H1 (cell line): ENCODE measurements around the gene DPM2. TPM values are rescaled to one million over a fixed set of nuclear protein-coding genes. Genes with fewer than 3 reads are reported as not detected.

Source experiments
- CTCF ChIA-PET: fragments of 300-600 bp; sonication (Branson Sonifier 250); formaldehyde crosslinking; loops from one replicate; lab custom pipeline; 2021; ENCODE audit not compliant: partially characterized antibody; lab: Charles Lee
- POLR2A ChIA-PET: fragments of 300-600 bp; sonication (Branson Sonifier 250); formaldehyde crosslinking; loops from one replicate; lab custom pipeline; 2021; ENCODE audit warnings: inconsistent platforms; ENCODE audit not compliant: partially characterized antibody; lab: Charles Lee
- DNase-seq, 2 experiments: peaks; one replicate each; pipeline versions ENCODE4 v3.0.0 to v3.0.0-alpha.2; 2010 to 2022; ENCODE audit warnings: low spot score in 2 of 2, low read depth in 1 of 2, mixed read lengths in 1 of 2
- FAIRE-seq: peaks from 2 replicates; lab custom pipeline; 2011; peaks lifted over from hg19 to GRCh38; lab: Jason Lieb, UNC
- H2AFZ ChIP-seq: 2 replicates; pipeline ENCODE4 v1.8.1; 2012; ENCODE audit warnings: low read length, inconsistent platforms
- H2AK5ac ChIP-seq: 2 replicates; pipeline ENCODE4 v1.6.1; 2013; ENCODE audit warnings: low read depth, low read length
- H2BK120ac ChIP-seq: replicated peaks from 2 replicates; pipeline ENCODE3; 2013; ENCODE audit warnings: low read depth, low read length, inconsistent platforms
- H2BK12ac ChIP-seq: 2 replicates; pipeline ENCODE4 v1.6.1; 2013; ENCODE audit warnings: low read depth, low read length
- H2BK15ac ChIP-seq: 2 replicates; pipeline ENCODE4 v1.6.1; 2013; ENCODE audit warnings: low read length
- H2BK20ac ChIP-seq: 2 replicates; pipeline ENCODE4 v1.6.1; 2013; ENCODE audit warnings: low read length
- H2BK5ac ChIP-seq: 2 replicates; pipeline ENCODE4 v1.6.1; 2013; ENCODE audit warnings: low read depth, low read length
- H3K14ac ChIP-seq: 2 replicates; pipeline ENCODE4 v1.6.1; 2013; ENCODE audit warnings: inconsistent platforms; ENCODE audit not compliant: insufficient read length
- H3K18ac ChIP-seq: 2 replicates; pipeline ENCODE4 v1.6.1; 2013; ENCODE audit warnings: low read length; ENCODE audit errors: extremely low read depth
- H3K23ac ChIP-seq: 2 replicates; pipeline ENCODE4 v1.6.1; 2013; ENCODE audit warnings: inconsistent platforms; ENCODE audit not compliant: insufficient read length
- H3K23me2 ChIP-seq: 2 replicates; pipeline ENCODE4 v1.6.1; 2013; ENCODE audit warnings: low read depth, low read length
- H3K27ac ChIP-seq: 2 replicates; pipeline ENCODE4 v1.6.1; 2011; ENCODE audit warnings: low read depth, low read length, inconsistent platforms
- H3K27me3 ChIP-seq, 4 experiments: replicated peaks in 1 of 4; 1 replicate in 1 of 4; 2 replicates in 3 of 4; pipeline versions ENCODE4 v1.6.1 to v1.8.1; 2011 to 2013; ENCODE audit warnings: low read length in 3 of 4, mild to moderate bottlenecking in 3 of 4, inconsistent platforms in 2 of 4, mixed read lengths in 2 of 4, moderate library complexity in 1 of 4; ENCODE audit not compliant: control insufficient read depth in 3 of 4, insufficient read depth in 3 of 4; ENCODE audit errors: extremely low read depth in 1 of 4
- H3K36me3 ChIP-seq, 4 experiments: 2 replicates each; pipeline versions ENCODE4 v1.6.1 to v1.8.1; 2011 to 2013; ENCODE audit warnings: mild to moderate bottlenecking in 4 of 4, low read length in 3 of 4, moderate library complexity in 2 of 4, control low read depth in 1 of 4, inconsistent platforms in 1 of 4; ENCODE audit not compliant: insufficient read depth in 4 of 4, control insufficient read depth in 2 of 4
- H3K4ac ChIP-seq: replicated peaks from 2 replicates; pipeline ENCODE3; 2013; ENCODE audit warnings: low read length, low read depth, mixed read lengths, inconsistent platforms; ENCODE audit not compliant: insufficient read length
- H3K4me1 ChIP-seq, 4 experiments: replicated peaks in 1 of 4; 1 replicate in 1 of 4; 2 replicates in 3 of 4; pipeline versions ENCODE4 v1.6.1 to v1.8.1; 2011 to 2013; ENCODE audit warnings: low read length in 3 of 4, inconsistent platforms in 2 of 4, mixed read lengths in 1 of 4; ENCODE audit not compliant: insufficient read depth in 4 of 4, control insufficient read depth in 3 of 4
- H3K4me2 ChIP-seq, 2 experiments: 2 replicates each; pipeline versions ENCODE4 v1.6.1 to v1.8.1; 2011 to 2013; ENCODE audit warnings: low read depth in 2 of 2, low read length in 2 of 2, control low read depth in 1 of 2, inconsistent platforms in 1 of 2, mild to moderate bottlenecking in 1 of 2; ENCODE audit not compliant: insufficient read depth in 1 of 2
- H3K4me3 ChIP-seq, 4 experiments: fragments of 200-600, 300-600 bp in 1 of 4; sonication (generic), shearing (Covaris generic), sonication (Bioruptor Twin) in 1 of 4; 2 replicates each; pipeline versions ENCODE4 v1.5.1 to v1.8.1; 2011 to 2016; ENCODE audit warnings: low read length in 4 of 4, low read depth in 3 of 4, control low read depth in 2 of 4, inconsistent platforms in 2 of 4, mild to moderate bottlenecking in 2 of 4, mixed read lengths in 1 of 4, moderate library complexity in 1 of 4; ENCODE audit not compliant: insufficient read depth in 2 of 4; ENCODE audit errors: extremely low read depth in 1 of 4
- H3K56ac ChIP-seq: replicated peaks from 2 replicates; pipeline ENCODE3; 2013; ENCODE audit warnings: low read depth, mild to moderate bottlenecking, mixed read lengths, low read length, inconsistent platforms; ENCODE audit not compliant: insufficient read length
- H3K79me1 ChIP-seq: 2 replicates; pipeline ENCODE4 v1.6.1; 2013; ENCODE audit warnings: low read depth, low read length, control low read depth
- H3K79me2 ChIP-seq, 2 experiments: 2 replicates each; pipeline versions ENCODE4 v1.6.1 to v1.8.1; 2012 to 2013; ENCODE audit warnings: low read length in 2 of 2, mild to moderate bottlenecking in 2 of 2, inconsistent platforms in 1 of 2; ENCODE audit not compliant: insufficient read depth in 2 of 2, control insufficient read depth in 1 of 2
- H3K9ac ChIP-seq, 4 experiments: replicated peaks in 1 of 4; 1 replicate in 1 of 4; 2 replicates in 3 of 4; pipeline versions ENCODE4 v1.6.1 to v1.8.1; 2011 to 2013; ENCODE audit warnings: low read depth in 3 of 4, low read length in 3 of 4, control low read depth in 2 of 4, mild to moderate bottlenecking in 2 of 4, moderate library complexity in 2 of 4, inconsistent platforms in 1 of 4; ENCODE audit errors: extremely low read depth in 1 of 4
- H3K9me3 ChIP-seq, 2 experiments: 2 replicates each; pipeline versions ENCODE4 v1.6.1 to v1.8.1; 2012 to 2013; ENCODE audit warnings: mild to moderate bottlenecking in 2 of 2, moderate library complexity in 2 of 2, control low read depth in 1 of 2, inconsistent platforms in 1 of 2, low read depth in 1 of 2, low read length in 1 of 2, mixed read lengths in 1 of 2; ENCODE audit not compliant: insufficient read depth in 2 of 2
- H4K20me1 ChIP-seq, 2 experiments: replicated peaks in 1 of 2; 2 replicates each; pipeline versions ENCODE3 to v1.8.1; 2011 to 2013; ENCODE audit warnings: inconsistent platforms in 2 of 2, low read length in 2 of 2, mild to moderate bottlenecking in 1 of 2; ENCODE audit not compliant: insufficient read depth in 2 of 2, control insufficient read depth in 1 of 2
- H4K5ac ChIP-seq: 2 replicates; pipeline ENCODE4 v1.6.1; 2013; ENCODE audit warnings: low read length, low read depth, mixed read lengths, inconsistent platforms; ENCODE audit not compliant: insufficient read length
- H4K8ac ChIP-seq: 2 replicates; pipeline ENCODE4 v1.8.0; 2013; ENCODE audit warnings: mild to moderate bottlenecking, moderate library complexity, low read length, inconsistent platforms; ENCODE audit not compliant: insufficient read depth; ENCODE audit errors: extremely low read depth
- H4K91ac ChIP-seq: replicated peaks from 2 replicates; pipeline ENCODE3; 2013; ENCODE audit warnings: low read length, mixed read lengths, inconsistent platforms; ENCODE audit not compliant: insufficient read length
- KDM1A ChIP-seq: fragments of 200-600, 300-600 bp; sonication (generic); IDR thresholded peaks from 2 replicates; pipeline ENCODE4 v1.7.1; 2016; ENCODE audit warnings: mild to moderate bottlenecking, low read length, borderline replicate concordance
- POLR2AphosphoS5 ChIP-seq: IDR thresholded peaks from 2 replicates; pipeline ENCODE4 v1.6.1; 2011; ENCODE audit warnings: low read depth, low read length
- WGBS, 2 experiments: shearing (Covaris generic) in 1 of 2; methylation state at CpG; one replicate each; pipeline versions ENCODE4 v1.1.6 to v1.1.7; 2013 to 2015; ENCODE audit warnings: low lambda C conversion rate in 2 of 2, mixed read lengths in 2 of 2, inconsistent platforms in 1 of 2, low coverage in 1 of 2, missing lambda C conversion rate in 1 of 2; ENCODE audit not compliant: insufficient replicate concordance in 2 of 2, insufficient coverage in 1 of 2, insufficient read length in 1 of 2; ENCODE audit errors: extremely low coverage in 1 of 2, missing lambda C conversion rate in 1 of 2; 5-methylcytosine and 5-hydroxymethylcytosine counted together
- polyA plus RNA-seq, 7 experiments: library from polyadenylated mRNA; depleted of rRNA in 3 of 7; stranded (reverse) in 5 of 7; unstranded in 2 of 7; fragments of >200 nt in 5 of 7; fragments of 200-250 nt in 2 of 7; gene quantifications; 1 replicate in 5 of 7; 2 replicates in 1 of 7; 4 replicates in 1 of 7; pipeline versions ENCODE4 v1.2.1 to v1.2.3, GENCODE V29; 2011 to 2013; ENCODE audit warnings: missing spikeins in 2 of 7, mixed read lengths in 2 of 7
- total RNA-seq: library from RNA; stranded (reverse); fragmentation: NEBNext Ultra II Directional; extraction: Animal tissue kit (Norgen Biotek cat#: 25700); gene quantifications from 2 replicates; pipeline ENCODE4 v1.2.1, GENCODE V29; 2021

DPM2 gene
- total and polyA plus RNA-seq, 2 of the 8 experiments (the other 6 are each of a cell fraction or from before 2014, with no cell fraction given): 45.4 to 95.4 TPM

- H3K4me3 ChIP-seq: no peak overlapping the region
- H2BK15ac ChIP-seq: peak overlapping the region; percentile 92; the same call in 1 of the 2 replicates
- ChIA-PET POLR2A (interaction anchor here (0.9 to 1.3 kb wide), 3 partner anchors 12 to 31 kb away, joined by 3 to 4 read pairs (median 3); no protein-coding TSS in a partner anchor), CTCF (interaction anchor here (0.7 to 7.6 kb wide), 12 partner anchors 9 to 150 kb away, joined by 3 to 55 read pairs (median 4); no protein-coding TSS in a partner anchor)
- DNase-seq (no peak), FAIRE-seq (no peak)
- no peaks in the 10 kb centered on the region for H3K27me3 ChIP-seq
- H3K36me3 ChIP-seq: no peaks in the 10 kb centered on the region
- 0 out of 2 replicates have a peak overlapping the region, but pooled peaks have one; percentile 27 for H2BK12ac ChIP-seq
- H4K8ac ChIP-seq: no peak overlapping the region
- peaks cover 66 to 69% of the 10 kb centered on the region in 2 experiments for H4K20me1 ChIP-seq
- peak overlapping the region; percentile 78; the same call in 1 of the 2 replicates for H2BK5ac ChIP-seq
- H3K14ac ChIP-seq: no peak overlapping the region
- H3K9me3 ChIP-seq: no peaks in the 10 kb centered on the region
- no peak overlapping the region for H2BK120ac ChIP-seq
- WGBS, 2 experiments: 79% methylated on average over 12 of the region's 12 CpGs; no CpG with 5 or more reads in 1 of the 2 experiments
- no peak overlapping the region for H2BK20ac ChIP-seq
- peaks cover 4 to 63% (median 51%) of the 10 kb centered on the region in 4 experiments for H3K4me1 ChIP-seq
- no peak overlapping the region for H3K4me2 ChIP-seq
- peaks cover 5% of the 10 kb centered on the region; the same call in 1 of the 2 replicates for H3K23me2 ChIP-seq
- peak overlapping the region; percentile 47; the same call in 1 of the 2 replicates for H2AK5ac ChIP-seq
- no peak overlapping the region for H4K91ac ChIP-seq
- no peak overlapping the region for H3K9ac ChIP-seq
- no peak overlapping the region for H2AFZ ChIP-seq
- H3K27ac ChIP-seq: no peak overlapping the region
- H3K18ac ChIP-seq: no peak overlapping the region
- H3K4ac ChIP-seq: no peak overlapping the region
- peaks cover 62% of the 10 kb centered on the region for H3K79me1 ChIP-seq
- H4K5ac ChIP-seq: no peak overlapping the region
- peaks cover 22 to 99% of the 10 kb centered on the region in 2 experiments for H3K79me2 ChIP-seq
- TF ChIP-seq KDM1A (no peak), POLR2AphosphoS5 (0 out of 2 replicates have a peak, but pooled peaks have one; percentile 15)
- no peak overlapping the region for H3K56ac ChIP-seq
- no peak overlapping the region for H3K23ac ChIP-seq
Measured at GRCh38 chr9:127974001-127974768, 36.5 kb upstream of the DPM2 start.
